GM12891 (cell line): ENCODE measurements around the gene SOX12.
"Not testable (repeated sequence)": the region's sequence is repeated elsewhere in the genome, so short reads cannot be mapped to it uniquely, and the experiment has no call there.

Experiments used
- DNase-seq: peaks from one replicate; pipeline ENCODE4 v3.0.0; 2011; ENCODE audit warnings: low spot score; ENCODE audit not compliant: insufficient read length
- FAIRE-seq: peaks from 2 replicates; lab custom pipeline; 2011; peaks lifted over from hg19 to GRCh38; lab: Jason Lieb, UNC
- PAX5 ChIP-seq: IDR thresholded peaks from 2 replicates; pipeline ENCODE4 v1.6.1; 2011; ENCODE audit warnings: low read length, moderate library complexity, mild to moderate bottlenecking; ENCODE audit not compliant: insufficient read depth, severe bottlenecking
- POLR2A ChIP-seq: IDR thresholded peaks from 2 replicates; pipeline ENCODE4 v1.6.1; 2011; ENCODE audit warnings: low read depth, low read length, control low read depth
- POLR2AphosphoS5 ChIP-seq: IDR thresholded peaks from 2 replicates; pipeline ENCODE4 v1.6.1; 2011; ENCODE audit warnings: low read depth, low read length, control low read depth
- POU2F2 ChIP-seq: IDR thresholded peaks from 2 replicates; pipeline ENCODE4 v1.6.1; 2011; ENCODE audit warnings: low read depth, mild to moderate bottlenecking, control low read depth, low read length, moderate library complexity
- SPI1 ChIP-seq: IDR thresholded peaks from 2 replicates; pipeline ENCODE4 v1.6.1; 2011; ENCODE audit warnings: low read depth, low read length, control low read depth
- TAF1 ChIP-seq: IDR thresholded peaks from 2 replicates; pipeline ENCODE4 v1.6.1; 2011; ENCODE audit warnings: low read depth, low read length, control low read depth

The SOX12 gene

GRCh38 chr20:370151-370600 is 44.8 kb downstream of the SOX12 start:
- no peak for TF ChIP-seq POU2F2
- no peak for TF ChIP-seq POLR2A
- DNase-seq = no peak
- no peak for FAIRE-seq

- no peak for FAIRE-seq
- DNase-seq = no peak
Measured at GRCh38 chr20:370977-371754, 45.8 kb downstream of the SOX12 start.

GRCh38 chr20:371755-372542 is 46.6 kb downstream of the SOX12 start:
- no peak for TF ChIP-seq TAF1
- no peak for TF ChIP-seq SPI1
- no peak for TF ChIP-seq POU2F2
- TF ChIP-seq POLR2AphosphoS5 = no peak
- no peak for TF ChIP-seq PAX5
- no peak for TF ChIP-seq POLR2A
- DNase-seq (no peak), FAIRE-seq (no peak)

More at GRCh38 chr20:370977-371754, 45.8 kb downstream of the SOX12 start:
- no peak for TF ChIP-seq SPI1

- DNase-seq, FAIRE-seq: not testable (repeated sequence)
Measured at GRCh38 chr20:372543-373082, 47.3 kb downstream of the SOX12 start.

- DNase-seq (no peak), FAIRE-seq (no peak)
- TF ChIP-seq POLR2A = no peak
Measured at GRCh38 chr20:373171-373890, 48.0 kb downstream of the SOX12 start.

DNA sequence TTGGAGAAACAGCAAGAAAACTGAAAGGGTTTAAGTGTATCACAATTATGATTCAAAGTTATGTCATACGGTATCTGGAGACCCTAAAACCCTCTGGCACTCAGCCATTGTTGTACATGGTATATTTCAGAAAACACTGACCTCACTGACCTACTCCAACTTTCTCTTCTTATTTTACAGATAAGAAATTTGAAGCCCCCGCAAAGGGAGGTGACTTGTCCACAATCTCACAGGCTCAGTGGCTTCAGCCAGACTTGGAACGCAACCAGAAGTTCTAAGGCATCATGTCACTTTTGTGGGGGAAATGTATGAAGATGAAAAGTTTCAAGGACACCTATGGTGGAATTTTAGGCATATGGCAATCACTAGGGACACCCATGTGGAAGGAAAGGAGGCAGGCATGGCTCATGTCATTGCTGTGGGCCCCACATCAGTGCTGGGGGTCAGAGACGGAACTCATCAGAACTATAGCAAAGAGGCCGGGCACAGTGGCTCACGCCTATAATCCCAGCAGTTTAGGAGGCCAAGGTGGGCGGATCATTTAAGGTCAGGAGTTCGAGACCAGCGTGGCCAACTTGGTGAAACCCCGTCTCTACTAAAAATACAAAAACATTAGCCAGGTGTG is 50.0 kb downstream of the SOX12 start:
- DNase-seq = no peak
- no peak for FAIRE-seq
- TF ChIP-seq SPI1 (no peak), PAX5 (no peak), TAF1 (no peak), POU2F2 (no peak), POLR2A (no peak), POLR2AphosphoS5 (no peak)

DNA sequence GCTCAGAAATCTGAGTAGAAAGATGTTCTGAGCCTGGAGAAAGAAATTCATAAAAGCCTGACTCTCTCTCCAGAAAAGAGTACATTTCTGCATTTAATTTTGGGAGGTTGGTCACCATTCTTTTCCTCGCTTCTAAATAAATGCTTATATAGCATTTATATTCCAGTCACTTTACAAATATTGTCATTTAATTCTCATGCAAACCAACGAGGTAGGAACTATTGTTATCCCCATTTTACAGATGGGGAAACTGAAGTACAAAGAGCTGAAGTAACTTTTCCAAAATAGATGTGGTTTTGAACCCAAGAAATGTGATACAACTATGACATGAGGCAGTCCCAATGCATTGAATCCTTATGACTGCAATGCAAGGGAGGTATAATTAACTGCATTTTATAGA is 50.7 kb downstream of the SOX12 start:
- no peak for DNase-seq
- TF ChIP-seq POLR2AphosphoS5 (no peak), POU2F2 (no peak), SPI1 (no peak), POLR2A (no peak), PAX5 (no peak), TAF1 (no peak)
- FAIRE-seq = no peak

DNA sequence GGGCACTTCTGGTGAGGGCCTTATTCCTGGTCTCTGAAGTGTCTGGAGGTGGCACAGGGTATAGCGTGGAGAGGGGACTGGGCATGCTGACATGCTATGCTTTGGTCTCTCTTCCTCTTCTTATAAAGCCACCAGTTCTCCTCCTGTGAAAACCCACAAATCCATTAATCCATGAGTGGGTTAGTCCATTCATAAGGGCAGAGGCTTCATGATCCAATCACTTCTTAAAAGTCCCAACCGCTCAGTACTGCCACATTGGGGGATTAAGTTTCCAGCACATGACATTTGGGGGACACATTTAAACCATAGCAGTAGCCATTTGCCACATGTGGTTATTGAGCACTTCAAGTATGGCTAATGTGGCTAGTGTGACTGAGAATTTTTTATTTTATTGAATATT is 51.4 kb downstream of the SOX12 start:
- DNase-seq (no peak), FAIRE-seq (no peak)
- TF ChIP-seq POLR2AphosphoS5 = no peak
- no peak for TF ChIP-seq PAX5
- no peak for TF ChIP-seq POU2F2
- no peak for TF ChIP-seq POLR2A
- TF ChIP-seq TAF1 = no peak
- TF ChIP-seq SPI1 = no peak

GRCh38 chr20:377578-377977 is 52.2 kb downstream of the SOX12 start:
- not testable (repeated sequence) for FAIRE-seq, DNase-seq

- DNase-seq = no peak
- TF ChIP-seq TAF1 (no peak), SPI1 (no peak), POU2F2 (no peak), POLR2AphosphoS5 (no peak), PAX5 (no peak), POLR2A (no peak)
- FAIRE-seq = no peak
Measured at GRCh38 chr20:378961-379336, 53.6 kb downstream of the SOX12 start.
